CD4-positive, alpha-beta T cell treated with Interferon alpha-2 for 1 hour (primary cell): ENCODE measurements around the gene DDX5.
"Not testable (repeated sequence)": the region's sequence is repeated elsewhere in the genome, so short reads cannot be mapped to it uniquely, and the experiment has no call there.

Experiments
- DNase-seq, 2 donors: peaks; one replicate each; pipeline ENCODE4 v3.0.0-alpha.2; 2020 to 2022

Gene DDX5

DNA sequence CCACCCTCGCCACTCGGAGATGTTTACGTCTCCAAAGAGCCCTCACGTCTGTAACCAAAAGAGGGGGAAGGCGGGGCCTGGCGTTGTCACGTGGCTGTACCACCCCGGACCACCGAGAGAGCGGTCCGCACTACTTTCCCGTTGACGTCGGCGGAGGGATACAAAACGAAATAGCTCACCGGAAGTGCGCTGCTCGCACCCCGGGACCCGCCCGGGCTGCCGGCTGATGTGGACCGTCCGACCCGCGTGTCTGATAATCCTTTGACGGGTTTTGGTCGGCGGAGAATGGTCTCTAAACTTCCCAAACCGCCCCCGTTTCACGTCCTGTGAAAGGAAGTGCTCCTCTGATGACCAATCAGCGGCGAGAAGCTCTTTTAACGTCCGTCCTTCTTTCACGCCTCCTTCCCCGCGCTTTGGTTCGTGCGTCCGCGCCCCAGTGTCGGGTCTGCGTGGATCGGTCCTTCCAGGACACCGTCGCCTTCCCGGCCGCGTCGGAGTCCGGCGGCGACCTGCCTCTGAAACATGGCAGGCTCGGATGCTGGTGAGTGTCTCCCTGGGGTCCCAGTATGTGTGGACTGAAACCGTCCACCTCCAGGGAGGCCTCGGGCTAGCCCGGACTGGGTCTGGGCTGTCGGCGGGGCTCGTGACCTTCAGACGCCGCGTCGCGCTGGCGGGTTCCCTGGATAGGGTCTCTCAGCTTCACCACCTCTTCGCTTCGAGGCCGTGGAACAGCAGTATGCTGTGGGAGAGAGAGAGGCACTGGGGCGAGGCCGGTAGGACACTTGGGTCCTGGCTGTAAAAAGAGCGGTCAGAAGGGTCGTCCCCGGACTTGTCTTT is 705 bp upstream of the DDX5 start, which contains the start of gene CEP95:
Gene CEP95 (plus strand): TSS at position 402 of the 837 bp plus-strand sequence. CDS start 121 bp downstream, at position 523.
- peak; percentile 97 for DNase-seq

DNA sequence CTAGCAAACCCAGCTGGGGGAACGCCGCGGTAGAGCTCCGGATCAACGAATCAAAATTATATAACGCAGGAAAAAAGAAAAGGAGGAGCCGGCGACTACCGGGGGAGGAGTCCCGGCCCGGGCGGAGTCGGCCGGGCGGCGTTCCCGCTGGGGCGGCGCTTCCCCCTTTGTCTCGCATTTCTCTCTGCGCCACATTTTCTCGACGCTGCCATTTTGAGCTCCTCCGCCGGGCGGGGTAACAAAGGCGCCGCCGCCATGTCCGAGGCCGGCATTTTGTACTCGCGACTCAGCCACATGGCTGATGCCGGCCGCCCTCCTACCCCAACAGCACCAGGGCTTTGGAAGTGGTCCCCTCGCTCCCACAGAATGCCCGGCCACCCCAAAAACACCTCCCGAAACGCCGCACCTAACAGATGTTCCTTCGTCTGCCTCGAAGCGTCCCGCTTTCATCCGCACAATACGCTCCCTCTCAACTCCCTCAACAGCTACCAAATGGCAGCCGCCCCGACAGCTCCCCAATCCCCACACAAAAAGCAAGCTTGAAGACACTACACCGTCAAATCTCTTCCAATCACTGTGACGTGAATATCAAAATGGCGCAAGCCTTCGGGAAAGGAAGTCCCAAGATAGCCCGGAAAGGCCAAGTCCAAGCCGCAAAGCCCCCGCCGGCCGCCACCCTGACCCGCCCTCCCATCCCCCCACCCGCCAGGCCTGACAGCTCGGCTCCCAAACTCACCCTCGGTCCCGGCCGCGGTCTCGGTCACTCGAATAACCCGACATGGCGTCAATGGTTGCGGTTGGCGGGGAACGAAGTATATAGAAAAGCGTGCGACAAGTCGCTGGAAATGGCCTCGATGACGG is 519 bp downstream of the DDX5 start:
- peak; percentile 89 to 93 for DNase-seq

DNA sequence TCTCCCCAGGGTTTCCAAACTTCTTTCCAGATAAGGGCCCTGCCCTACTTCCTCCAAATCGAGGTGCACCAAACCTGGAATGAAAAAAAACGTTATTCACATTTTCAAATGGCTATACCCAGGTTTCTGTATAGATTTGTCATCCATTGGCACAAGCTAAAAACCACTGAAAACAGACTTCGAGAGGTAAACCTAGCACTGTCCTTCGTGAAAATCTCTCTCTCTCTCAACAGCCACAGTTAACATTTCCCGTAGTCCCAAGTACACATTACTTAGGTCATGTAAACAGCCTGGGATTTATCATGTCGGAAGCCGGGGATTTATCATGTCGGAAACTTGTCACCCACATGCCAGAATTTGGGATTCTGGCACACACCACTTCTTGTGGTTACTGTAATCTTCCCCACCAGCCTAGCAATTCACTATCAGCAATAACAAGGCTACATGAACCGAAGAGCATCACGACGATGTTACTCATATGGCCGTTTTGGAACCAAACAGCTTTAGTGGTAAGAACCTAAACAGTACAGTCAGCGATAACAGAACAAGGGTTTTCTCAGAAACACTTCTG is 1.2 kb downstream of the DDX5 start:
- DNase-seq = no peak

DNA sequence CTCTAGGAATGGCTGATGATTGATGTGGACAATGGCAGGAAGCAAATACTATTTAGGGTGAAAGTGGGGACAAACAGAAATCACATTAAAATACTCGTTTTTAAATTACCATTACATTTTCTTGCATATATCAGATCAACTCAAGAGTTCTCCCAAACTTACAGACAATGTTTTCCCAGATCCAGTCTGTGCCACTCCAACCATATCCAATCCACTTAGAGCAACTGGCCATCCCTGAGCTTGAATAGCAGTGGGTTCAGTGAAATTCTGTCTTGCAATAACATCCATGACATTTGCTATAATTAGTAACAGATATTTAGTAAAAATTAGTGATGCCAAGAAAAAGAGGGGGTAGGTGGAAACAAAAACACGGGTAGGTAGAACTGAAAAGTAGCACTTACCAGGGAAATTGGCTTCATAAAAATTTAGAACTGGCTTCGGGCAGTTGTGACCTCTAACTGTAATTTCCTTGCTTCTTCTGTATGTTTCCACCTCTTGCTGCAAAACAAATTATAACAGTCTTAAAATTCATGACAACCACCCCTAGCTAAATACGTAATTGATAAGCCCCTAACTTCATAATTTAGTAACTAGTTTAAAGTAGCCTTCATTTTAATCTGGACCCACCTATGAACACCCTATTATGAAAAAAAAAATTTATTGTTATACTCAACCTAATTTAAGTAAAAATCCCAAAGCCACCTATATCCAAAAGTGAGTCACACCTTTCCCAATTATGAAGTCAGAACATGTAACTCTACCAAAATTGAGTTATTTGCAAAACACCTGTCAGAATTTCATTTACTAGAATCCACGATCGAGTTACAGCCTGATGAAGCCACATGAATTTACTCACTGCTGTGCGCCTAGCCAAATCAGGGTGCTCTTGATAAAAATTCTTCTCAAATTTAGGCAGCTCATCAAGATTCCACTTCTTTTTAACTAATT is 2.0 kb downstream of the DDX5 start:
- DNase-seq = no peak

DNA sequence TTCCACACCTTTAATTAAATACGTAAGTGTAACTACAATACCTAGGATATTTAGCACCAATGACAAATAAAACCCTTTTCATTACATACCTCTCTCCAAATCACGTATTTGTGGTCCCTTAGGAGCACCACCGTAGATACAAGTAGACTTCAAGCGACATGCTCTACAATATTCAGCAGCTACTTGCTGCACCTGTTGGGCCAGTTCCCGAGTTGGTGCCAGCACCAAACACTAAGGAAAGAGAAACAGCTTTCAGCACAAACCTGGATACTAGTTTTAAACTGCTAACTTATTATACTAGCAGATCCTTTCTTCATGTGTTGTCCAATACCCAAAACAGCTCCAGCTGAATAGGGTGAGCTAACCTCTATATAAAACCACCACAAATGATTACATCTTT is 2.7 kb downstream of the DDX5 start:
- DNase-seq = peak in 1 of 2 donors; percentile 16

DNA sequence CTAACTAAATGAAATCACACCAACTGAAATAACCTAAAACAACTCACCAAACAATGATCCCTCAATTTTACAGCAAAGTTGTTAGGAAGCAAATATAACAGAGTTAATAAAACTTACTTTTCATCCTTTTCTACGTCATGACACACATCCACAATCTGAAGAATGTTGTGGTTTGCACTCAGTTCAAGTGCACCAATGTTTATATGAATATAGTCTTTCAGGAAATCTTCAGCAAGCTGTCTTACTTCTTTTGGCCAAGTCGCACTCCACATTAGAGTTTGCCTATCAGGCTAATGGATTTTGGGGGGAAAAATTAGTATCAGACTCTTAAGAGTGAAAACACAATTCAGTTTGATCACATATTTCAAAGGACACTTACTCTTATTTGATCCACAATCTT is 3.3 kb downstream of the DDX5 start:
- DNase-seq = peak in 1 of 2 donors; percentile 14

DNA sequence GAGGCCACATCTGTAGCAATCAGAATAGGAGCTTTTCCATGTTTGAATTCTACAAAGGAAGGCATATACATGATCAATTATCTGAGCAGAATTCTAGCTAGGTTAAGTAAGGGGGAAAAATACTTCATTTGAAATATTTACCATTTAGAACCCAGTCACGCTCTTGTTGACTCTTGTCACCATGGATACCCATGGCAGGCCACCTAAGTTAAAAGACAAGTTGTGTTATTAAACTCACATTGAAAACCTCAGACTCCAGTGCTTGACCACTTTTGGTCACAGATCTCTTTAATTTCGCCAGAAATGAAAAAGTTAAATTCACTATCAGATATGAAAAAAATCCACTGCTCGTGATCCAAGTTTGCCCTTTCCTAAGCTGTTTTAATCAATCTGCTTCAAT is 4.1 kb downstream of the DDX5 start:
- peak in 1 of 2 donors; percentile 26 for DNase-seq

DNA sequence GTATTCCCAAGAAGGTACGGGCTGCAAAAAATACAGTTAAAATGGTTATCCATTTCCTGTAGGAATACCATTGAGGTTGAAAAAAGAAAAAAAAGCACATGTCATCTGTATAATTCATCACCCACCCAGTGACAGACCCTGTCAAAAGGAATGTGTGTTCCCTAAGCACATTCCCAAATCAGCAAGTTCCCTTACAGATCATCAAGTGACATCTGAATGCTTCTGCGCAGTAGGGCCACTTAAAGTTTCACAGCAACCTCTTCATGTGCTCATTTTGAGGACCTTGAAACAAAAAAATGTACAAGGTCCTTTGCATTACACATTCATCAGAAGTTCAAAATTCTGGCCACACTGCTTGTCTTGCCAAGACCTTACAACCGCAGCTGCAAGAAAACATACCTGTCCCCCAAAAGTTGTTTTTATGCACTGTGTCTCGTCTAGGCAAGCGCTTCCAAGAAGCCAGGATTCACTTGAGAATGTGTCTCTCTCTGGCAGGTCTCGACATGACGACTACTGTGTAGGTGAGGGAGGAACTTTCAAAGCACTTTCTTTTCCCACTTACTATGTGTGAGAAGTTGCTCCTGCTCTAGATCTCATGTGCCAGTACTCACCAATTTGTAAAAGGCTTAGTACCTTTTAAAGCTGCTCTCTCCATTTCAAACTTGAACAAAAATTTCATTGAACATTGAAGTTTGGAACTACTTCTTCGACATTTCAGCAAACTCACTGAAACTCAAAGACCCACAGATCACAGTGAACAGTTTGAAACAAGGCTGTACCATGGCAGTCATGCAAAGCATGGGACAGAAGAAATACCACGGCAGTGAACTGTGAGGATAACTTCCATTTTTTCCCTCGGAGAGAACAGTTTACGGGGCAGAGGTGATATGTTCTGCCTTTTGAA is 5.0 kb downstream of the DDX5 start:
- peak in 1 of 2 donors; percentile 16 for DNase-seq

DNA sequence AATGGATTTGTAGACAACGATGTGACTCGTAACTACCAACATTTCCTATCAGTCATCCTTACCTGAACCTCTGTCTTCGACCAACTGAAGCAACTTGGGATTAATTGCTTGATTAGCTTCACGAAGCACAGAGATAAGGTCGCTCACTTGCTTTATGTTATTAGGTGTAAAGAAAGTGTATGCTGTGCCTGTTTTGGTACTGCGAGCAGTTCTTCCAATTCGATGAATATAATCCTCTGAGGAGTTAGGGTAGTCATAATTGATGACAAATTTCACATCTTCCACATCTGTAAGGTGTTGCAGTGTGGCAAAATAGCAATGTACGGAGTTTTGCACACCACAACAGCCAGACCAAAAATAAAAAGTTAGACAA is 5.6 kb downstream of the DDX5 start:
- peak in 1 of 2 donors; percentile 17 for DNase-seq

DNA sequence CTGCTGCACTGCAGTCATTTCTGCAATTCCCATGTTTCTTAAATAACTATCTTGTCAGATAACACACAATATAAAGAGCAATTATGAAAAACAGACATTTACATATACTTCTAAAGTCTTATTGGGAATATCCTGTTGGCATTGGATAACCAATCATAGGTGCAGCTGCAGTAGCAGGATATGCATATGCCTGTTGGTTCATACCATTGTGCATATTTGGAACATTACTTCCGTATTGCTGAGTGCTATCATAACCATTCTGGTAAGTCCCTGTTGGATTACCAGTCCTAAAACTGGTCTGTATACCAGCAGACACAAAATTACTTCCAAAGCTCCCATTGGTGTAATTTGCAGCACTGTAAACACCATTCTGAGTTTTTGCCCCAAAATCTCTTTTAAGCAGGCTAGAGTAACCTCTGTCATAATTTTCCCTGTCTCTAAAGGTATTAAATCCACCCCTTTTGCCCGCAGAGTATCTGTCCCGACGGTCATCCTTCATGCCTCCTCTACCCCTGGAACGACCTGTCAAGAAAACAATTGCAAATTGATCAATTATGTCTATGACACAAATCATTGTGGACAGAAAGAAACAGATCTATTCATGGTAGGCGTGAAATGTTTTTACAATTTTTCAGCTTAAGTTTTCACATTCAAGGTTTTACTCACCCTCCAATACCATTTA is 6.1 kb downstream of the DDX5 start:
- DNase-seq = peak in 1 of 2 donors; percentile 30

DNA sequence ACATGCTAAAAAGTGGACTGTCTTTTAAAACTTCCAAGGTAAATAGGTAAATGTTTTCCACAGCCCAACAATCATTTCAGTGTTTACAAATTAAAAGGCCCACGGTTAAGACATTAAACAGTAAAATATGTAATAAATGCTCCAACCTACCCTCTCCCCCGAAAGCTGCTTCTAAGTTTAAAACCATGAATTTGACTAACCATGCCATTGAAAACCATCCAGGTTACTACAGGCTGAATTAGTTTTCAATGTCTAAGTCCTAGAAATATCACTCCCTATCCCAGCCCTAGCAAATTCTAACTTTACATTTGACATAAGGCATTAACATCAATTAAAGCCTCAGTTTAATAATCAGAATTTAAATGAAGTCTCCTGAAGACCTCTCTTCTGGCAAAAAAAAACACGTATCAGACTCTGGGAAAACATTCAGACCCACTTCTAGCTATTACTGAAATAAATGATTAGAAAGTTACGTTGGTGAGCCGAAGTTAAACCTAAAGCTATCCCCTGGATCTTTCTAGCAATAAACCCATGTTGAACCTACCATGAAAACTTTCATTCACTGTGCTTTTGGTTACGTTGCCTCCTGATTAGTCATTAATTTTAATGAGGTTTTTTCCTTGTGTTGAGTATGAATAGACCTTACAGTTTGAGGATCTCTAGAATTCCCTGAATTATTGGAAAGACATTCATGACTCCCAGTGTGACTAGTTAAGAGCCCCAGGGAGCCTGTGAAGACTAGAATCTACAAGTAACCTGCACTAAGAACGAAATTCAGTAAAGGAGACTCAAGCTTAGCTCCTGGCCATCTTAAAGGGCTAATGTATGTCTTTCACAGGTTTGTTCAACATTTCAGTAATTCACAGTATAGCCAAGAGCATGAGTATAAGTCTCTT is 7.5 kb downstream of the DDX5 start:
- DNase-seq = peak in 1 of 2 donors; percentile 30

DNA sequence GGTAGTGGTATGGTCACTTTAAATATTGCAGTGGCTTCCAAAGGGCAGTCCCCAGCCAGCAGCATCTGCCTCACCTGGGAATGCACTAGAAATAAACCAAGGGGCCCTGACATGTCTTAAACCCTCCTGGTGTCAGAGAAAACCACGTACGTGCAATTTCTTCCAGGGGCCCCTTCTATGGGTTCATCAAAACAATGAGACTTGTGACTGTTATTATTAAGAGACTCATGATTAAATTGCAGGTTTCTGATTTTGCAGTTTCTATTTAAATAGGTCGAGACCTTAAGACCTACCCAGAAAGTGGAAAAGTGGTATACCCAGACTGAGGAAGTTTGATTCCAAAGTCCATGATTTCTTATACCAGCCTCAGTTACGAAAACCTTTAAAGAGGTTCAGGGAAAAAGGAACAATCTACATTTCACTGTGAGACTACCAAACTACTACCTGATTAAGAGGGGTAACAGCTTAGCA is 8.5 kb downstream of the DDX5 start:
- no peak for DNase-seq

DNA sequence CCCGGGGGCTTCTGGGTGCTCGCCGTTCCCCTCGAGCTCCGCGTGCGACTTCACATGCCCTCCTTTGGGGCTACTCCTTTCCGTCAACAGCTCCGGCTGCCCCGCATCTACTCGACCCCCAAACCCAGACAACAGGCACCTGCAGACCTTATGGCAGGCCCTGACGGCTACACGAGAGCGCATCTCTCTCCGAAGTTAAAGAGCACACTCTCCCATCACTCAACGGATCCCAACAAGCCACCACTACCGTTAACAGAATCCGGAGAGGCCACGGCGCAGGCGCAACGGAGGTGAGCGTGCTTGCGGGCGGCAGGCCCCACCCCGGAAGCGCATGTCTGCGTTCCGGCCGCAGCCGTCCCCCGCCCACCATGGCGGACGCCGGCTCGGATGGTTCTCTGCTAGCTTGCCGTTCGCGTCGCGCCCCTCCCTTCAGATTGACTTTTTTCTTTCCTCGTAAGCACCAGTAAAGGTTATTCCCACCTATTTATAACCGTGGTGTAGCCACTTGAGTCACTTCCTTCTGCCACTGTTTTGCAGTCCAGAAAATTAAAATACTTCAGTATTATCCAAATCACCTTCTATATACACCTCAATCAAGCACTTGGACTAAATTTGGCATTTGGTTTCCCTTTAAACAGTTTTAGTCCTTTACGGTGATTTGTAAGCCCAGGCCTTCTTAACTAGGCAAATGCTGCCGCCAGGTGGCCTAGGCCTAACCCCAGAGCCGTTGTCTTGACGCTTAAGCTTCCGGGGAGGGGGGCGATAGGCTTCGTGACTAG is 9.1 kb downstream of the DDX5 start, which contains the start of gene POLG2:
Gene POLG2 (minus strand): TSS at position 269 of the 779 bp plus-strand sequence. CDS start 86 bp downstream, at position 183.
- DNase-seq = peak; percentile 95 to 96

DNA sequence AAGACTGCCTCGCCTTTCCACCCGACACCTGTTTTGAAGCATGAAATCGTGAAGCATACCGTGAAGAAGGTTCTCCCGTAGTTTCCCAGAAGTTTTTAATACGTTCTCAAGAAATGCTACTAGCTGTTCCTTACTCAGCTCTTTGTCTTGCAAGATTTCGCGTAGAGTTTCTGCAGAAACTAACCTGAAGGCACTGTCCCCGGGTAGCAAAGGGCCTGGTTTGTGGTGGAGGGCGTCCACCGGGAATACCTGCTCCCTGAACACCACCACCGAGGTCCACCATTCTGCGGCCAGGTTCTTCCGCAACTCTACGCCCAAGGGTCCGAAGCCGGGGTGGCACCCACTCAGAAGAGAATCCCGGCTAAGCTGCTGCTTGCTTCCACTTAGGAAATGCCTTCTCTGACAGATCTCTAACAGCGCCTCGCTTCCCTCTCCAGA is 9.7 kb downstream of the DDX5 start:
- no peak for DNase-seq

DNA sequence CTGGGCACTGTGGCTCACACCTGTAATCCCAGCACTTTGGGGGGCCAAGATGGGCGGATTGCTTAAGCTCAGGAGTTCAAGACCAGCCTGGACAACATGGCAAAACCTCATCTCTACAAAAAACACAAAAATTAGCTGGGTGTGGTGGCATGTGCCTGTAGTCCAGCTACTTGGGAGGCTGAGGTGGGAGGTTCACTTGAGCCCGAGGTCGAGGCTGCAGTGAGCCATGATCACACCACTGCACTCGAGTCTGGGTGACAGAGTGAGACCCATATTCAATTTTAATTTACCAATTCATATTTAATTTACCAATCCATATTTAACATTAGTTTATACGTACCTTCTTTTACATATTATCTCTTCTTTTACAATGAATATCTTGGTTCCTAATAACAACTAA is 10.8 kb downstream of the DDX5 start:
- not testable (repeated sequence) for DNase-seq

DNA sequence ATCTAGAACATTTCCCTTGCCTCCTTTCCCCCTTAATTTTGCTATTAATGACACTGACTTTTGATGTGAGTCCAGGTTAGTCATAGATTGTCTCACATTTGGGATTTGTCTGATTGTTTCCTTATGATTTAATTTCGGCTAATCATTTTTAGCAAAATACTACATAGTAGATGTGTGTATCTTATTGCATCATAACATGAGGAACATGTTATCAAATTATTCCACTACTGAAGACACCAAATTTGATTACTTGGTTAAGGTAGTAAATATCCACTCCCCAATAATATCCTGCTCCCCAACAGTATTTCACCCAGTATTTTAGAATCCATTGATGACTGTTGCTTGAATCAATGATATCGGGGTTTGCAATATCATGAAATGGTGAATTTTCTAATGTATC is 12.0 kb downstream of the DDX5 start:
- DNase-seq = no peak

DNA sequence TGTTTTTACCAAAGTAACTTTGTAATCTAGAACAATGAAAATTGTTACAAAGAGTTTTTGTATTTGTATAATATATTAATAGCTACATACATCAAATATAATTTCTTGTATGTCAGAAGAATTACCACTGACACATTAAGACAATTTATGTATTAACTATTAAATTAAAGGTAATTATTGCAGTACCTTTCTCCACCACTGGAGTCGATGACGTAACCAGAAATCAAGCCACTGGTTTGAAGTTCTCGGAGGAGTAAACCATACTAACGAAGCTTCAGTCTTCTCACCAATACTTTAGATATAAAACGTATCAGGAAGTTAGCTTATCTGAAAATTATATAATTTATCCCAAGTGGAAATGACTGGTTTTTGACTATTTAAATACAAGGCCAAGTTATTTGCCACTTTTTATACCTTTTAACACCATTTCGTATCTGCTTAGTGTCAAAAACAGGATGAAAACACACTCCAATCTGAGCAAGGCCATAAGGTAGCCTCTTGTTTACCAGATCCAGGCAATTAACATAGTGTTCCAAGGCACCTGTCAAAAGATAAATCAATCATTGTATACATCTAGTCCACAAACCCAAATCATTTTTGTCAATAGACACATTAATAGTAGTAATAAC is 13.5 kb downstream of the DDX5 start:
- peak; percentile 29 to 78 for DNase-seq

DNA sequence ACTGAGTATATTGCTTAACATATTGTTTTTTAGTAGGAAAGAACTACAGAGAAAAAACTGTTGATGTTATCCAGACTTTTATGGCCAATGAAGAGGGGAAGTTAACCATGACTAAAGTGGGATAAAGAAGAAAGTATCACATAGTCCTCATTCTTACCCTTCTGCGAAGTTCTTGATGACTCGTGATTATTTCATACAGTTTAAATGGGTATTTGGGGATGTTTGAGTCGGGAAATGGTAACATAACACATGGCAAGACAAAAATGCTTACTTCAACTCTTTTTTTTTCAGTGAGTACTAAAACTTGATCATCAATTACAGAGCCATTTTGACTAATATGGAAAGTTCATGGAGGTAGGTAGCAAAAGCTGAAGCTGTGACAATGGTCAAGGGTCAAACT is 14.1 kb downstream of the DDX5 start:
- no peak for DNase-seq
